SK-N-MC (cell line): ENCODE data around the gene PCDHGA8.
"Not testable (repeated sequence)": the region's sequence is repeated elsewhere in the genome, so short reads cannot be mapped to it uniquely, and the experiment has no call there.

ENCODE experiments used
- DNase-seq: peaks from one replicate; pipeline ENCODE4 v3.0.0-alpha.2; 2011; ENCODE audit warnings: low read depth, low spot score
- H3K27ac ChIP-seq: fragments of 200-600 bp; sonication (generic); 2 replicates; pipeline ENCODE4 v1.5.1; 2016; ENCODE audit warnings: mixed run types
- H3K36me3 ChIP-seq: fragments of 200-600 bp; sonication (generic); 2 replicates; pipeline ENCODE4 v1.6.1; 2017; ENCODE audit warnings: antibody characterized with exemption, low read length, mixed read lengths; ENCODE audit not compliant: insufficient read depth
- H3K4me3 ChIP-seq: fragments of 200-600 bp; sonication (generic); 2 replicates; pipeline ENCODE4 v1.5.1; 2016
- H3K9ac ChIP-seq: fragments of 200-600 bp; sonication (generic); 2 replicates; pipeline ENCODE4 v1.8.0; 2017; ENCODE audit warnings: mixed run types, mixed read lengths; ENCODE audit not compliant: insufficient read length
- H3K9me3 ChIP-seq: fragments of 200-600 bp; sonication (generic); 2 replicates; pipeline ENCODE4 v1.6.1; 2017; ENCODE audit warnings: low read depth, mild to moderate bottlenecking, antibody characterized with exemption, low read length, moderate library complexity, mixed read lengths
- EZH2 ChIP-seq: fragments of 200-600 bp; sonication (generic); IDR thresholded peaks from one replicate; pipeline ENCODE4 v1.6.1; 2017; ENCODE audit warnings: antibody characterized with exemption
- FOXP2 ChIP-seq: optimal IDR thresholded peaks from 2 replicates; pipeline ENCODE3; 2011; ENCODE audit warnings: mild to moderate bottlenecking, moderate library complexity; ENCODE audit not compliant: insufficient read depth; ENCODE audit errors: extremely low read length, control extremely low read depth
- POLR2AphosphoS5 ChIP-seq: IDR thresholded peaks from 2 replicates; pipeline ENCODE4 v1.6.1; 2012; ENCODE audit warnings: mild to moderate bottlenecking, low read depth, low read length, borderline replicate concordance

Gene PCDHGA8

DNA sequence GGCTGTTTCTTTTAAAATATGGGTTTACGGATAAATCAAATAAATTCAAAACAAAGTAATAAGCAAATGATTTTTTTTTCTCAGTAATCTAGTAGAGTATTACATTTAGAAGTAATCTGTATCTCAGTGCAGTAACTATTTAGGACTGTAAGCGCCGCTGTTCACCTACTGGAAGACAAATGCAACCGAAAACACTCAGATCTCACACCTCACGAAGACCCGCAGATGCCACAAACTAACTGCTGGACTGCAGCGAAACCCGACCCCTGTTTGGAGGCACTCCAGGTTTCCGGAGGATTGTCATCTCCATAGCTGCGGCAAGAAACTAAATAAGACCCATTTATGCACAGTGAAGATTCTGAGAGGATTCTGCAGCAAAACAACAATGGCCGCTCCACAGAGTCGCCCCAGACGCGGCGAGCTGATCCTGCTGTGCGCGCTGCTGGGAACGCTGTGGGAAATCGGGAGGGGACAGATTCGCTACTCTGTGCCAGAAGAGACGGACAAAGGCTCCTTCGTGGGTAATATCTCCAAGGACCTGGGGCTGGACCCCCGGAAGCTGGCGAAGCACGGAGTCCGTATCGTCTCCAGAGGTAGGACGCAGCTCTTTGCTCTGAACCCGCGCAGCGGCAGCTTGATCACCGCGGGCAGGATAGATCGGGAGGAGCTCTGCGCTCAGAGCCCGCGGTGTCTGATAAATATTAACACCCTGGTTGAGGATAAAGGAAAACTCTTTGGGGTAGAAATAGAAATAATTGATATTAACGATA is at the start of gene PCDHGA8:
PCDHGA8 (plus strand) TSS at position 205 of the 770 bp plus-strand sequence; CDS start at position 386, 181 bp downstream.
- no peak for DNase-seq
- no peak for TF ChIP-seq FOXP2
- no peak within 1 kb of the TSS for H3K4me3 ChIP-seq
- no peaks in the 10 kb centered on the region for H3K36me3 ChIP-seq
- no peak within 1 kb of the TSS for H3K27ac ChIP-seq
- H3K9ac ChIP-seq: no peak within 1 kb of the TSS
- H3K9me3 ChIP-seq: no peaks in the 10 kb centered on the region

DNA sequence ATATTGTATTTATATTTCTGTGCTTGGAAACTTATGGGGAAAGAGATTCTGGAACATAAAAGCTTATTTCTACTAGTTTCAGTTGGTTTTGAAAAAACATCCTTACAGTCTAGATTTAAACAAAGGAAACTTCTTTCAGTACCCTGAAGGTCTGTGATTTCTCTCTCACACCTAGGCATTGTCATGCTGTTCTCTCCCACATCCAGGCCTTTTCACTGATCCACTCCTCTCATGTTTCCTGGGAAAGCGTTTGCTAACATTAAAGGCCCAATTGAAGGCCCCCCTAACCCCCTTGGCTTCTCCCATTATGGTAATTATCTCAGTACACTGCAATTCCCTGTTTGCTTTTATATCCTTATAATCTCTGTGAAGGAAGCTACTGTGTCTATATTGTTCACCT is 49.7 kb upstream of the PCDHGA8 start:
- DNase-seq: no peak
- Histone ChIP-seq H3K9me3 (no peaks in the 10 kb centered on the region), H3K4me3 (no peak overlapping the region), H3K36me3 (no peaks in the 10 kb centered on the region), H3K9ac (no peak overlapping the region), H3K27ac (no peak overlapping the region)
- TF ChIP-seq POLR2AphosphoS5 (no peak), FOXP2 (no peak), EZH2 (no peak)

DNA sequence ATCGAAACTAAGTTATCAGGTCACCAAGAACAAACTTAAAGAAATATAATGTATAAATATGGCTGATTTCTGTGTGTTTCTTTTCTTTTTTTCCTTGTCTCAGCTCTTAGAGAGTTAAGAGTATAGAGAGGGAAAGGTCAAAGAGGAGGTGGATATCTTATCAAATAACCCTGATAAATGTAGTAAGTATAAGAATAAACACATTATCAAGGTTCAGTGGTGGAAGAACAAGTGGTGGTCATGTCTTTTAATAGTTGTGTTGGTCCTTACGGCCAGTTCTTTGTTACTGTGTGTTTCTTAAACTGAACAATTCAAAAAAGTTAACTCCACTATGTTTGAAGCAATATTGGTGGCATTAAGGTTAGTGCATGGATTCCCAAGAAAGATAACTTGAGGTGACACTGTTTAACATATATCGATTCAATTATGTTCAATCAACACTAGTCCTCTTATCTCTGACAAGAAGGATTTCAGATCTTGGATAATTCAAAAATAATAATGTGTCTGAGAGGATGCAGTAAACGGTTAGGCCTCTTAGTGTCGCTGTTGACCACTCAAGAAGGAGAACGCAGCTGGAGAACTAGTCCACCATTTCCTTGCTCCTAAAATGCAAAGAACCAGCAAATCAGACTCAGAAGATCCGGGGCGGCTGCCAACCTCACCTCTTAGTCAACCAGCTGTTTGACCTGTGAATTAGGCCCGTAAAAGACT is 49.0 kb upstream of the PCDHGA8 start, which contains the start of gene PCDHGA3:
PCDHGA3 (plus strand) TSS at position 588 of the 711 bp plus-strand sequence. CDS start 205 bp downstream, outside the sequence.
- Histone ChIP-seq H3K9ac (no peak within 1 kb of the TSS), H3K9me3 (no peaks in the 10 kb centered on the region), H3K4me3 (no peak within 1 kb of the TSS), H3K36me3 (no peaks in the 10 kb centered on the region), H3K27ac (no peak within 1 kb of the TSS)
- TF ChIP-seq FOXP2 (no peak), EZH2 (no peak), POLR2AphosphoS5 (no peak)
- DNase-seq: no peak

DNA sequence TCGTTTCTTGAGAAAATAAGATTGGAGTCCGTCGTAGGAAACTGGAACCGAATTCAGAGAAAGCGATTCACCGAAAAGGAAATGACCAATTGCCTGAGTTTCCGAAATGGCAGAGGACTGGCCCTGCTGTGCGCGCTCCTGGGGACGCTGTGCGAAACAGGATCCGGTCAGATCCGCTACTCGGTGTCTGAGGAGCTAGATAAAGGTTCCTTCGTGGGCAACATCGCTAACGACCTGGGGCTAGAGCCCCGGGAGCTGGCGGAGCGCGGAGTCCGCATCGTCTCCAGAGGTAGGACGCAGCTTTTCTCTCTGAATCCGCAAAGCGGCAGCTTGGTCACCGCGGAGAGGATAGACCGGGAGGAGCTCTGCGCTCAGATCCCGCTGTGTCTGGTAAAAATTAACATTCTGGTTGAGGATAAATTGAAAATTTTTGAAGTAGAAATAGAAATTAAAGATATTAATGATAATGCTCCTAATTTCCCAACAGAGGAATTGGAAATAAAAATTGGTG is 48.4 kb upstream of the PCDHGA8 start:
- no peak overlapping the region for H3K4me3 ChIP-seq

DNA sequence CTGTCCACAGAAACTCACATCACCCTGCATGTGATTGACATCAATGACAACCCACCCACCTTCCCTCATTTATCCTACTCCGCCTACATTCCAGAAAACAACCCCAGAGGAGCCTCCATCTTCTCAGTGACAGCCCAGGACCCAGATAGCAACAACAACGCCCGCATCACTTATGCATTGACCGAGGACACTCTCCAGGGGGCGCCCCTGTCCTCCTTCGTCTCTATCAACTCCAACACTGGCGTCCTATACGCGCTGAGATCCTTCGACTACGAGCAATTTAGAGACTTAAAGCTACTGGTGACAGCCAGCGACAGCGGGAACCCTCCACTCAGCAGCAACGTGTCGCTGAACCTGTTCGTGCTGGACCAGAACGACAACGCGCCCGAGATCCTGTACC is 47.1 kb upstream of the PCDHGA8 start:
- TF ChIP-seq FOXP2 (no peak), POLR2AphosphoS5 (no peak), EZH2 (no peak)
- Histone ChIP-seq H3K4me3 (no peak overlapping the region), H3K9ac (no peak overlapping the region), H3K36me3 (no peaks in the 10 kb centered on the region), H3K9me3 (no peaks in the 10 kb centered on the region), H3K27ac (no peak overlapping the region)
- DNase-seq: no peak

More for the DNA sequence above, 48.4 kb upstream of the PCDHGA8 start:
- H3K27ac ChIP-seq: no peak overlapping the region
- no peaks in the 10 kb centered on the region for H3K36me3 ChIP-seq
- H3K9me3 ChIP-seq: no peaks in the 10 kb centered on the region
- DNase-seq: no peak
- no peak overlapping the region for H3K9ac ChIP-seq
- no peak for TF ChIP-seq POLR2AphosphoS5
- TF ChIP-seq EZH2: no peak
- no peak for TF ChIP-seq FOXP2

DNA sequence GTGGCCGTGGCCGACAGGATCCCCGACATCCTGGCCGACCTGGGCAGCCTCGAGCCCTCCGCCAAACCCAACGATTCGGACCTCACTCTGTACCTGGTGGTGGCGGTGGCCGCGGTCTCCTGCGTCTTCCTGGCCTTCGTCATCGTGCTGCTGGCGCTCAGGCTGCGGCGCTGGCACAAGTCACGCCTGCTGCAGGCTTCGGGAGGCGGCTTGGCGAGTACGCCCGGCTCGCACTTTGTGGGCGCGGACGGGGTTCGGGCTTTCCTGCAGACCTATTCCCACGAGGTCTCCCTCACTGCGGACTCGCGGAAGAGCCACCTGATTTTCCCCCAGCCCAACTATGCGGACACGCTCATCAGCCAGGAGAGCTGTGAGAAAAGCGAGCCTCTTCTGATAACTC is 46.4 kb upstream of the PCDHGA8 start:
- not testable (repeated sequence) for H3K4me3 ChIP-seq, H3K9ac ChIP-seq, H3K27ac ChIP-seq, DNase-seq, H3K36me3 ChIP-seq, H3K9me3 ChIP-seq

DNA sequence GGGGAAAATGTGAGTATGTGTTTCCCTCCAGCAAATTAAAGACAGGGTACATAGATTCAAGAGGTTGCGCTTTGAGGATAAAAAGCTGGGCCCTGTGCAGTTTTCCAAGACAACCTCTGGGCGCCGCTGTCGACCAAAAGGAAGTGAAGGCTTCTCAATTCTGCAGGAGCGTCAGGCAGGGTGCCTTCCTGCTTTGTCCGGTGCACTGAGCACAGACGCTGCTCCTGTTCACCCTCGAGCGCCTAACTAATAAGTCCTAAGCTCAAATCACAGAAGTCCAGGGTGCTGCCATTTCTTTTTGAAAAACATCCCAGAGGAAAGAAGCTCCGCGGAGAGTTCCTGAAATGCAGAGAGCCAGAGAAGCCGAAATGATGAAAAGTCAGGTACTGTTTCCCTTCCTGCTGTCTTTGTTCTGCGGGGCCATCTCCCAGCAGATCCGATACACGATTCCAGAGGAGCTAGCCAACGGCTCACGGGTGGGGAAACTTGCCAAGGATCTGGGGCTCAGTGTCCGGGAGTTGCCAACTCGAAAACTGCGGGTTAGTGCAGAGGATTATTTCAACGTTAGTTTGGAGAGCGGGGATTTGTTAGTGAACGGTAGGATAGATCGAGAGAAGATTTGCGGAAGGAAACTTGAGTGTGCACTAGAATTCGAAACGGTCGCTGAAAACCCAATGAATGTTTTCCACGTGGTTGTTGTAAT is 42.4 kb upstream of the PCDHGA8 start, which contains the start of gene PCDHGB1:
PCDHGB1 (plus strand) TSS at position 183 of the 703 bp plus-strand sequence; CDS start at position 345, 162 bp downstream.
- no peak for TF ChIP-seq EZH2
- no peak for TF ChIP-seq POLR2AphosphoS5
- TF ChIP-seq FOXP2: no peak
- Histone ChIP-seq H3K9ac (no peak within 1 kb of the TSS), H3K36me3 (no peaks in the 10 kb centered on the region), H3K4me3 (peak within 1 kb of the TSS; percentile 21; the same call in 1 of the 2 replicates), H3K9me3 (no peaks in the 10 kb centered on the region; the same call in 1 of the 2 replicates), H3K27ac (no peak within 1 kb of the TSS)
- DNase-seq: no peak

DNA sequence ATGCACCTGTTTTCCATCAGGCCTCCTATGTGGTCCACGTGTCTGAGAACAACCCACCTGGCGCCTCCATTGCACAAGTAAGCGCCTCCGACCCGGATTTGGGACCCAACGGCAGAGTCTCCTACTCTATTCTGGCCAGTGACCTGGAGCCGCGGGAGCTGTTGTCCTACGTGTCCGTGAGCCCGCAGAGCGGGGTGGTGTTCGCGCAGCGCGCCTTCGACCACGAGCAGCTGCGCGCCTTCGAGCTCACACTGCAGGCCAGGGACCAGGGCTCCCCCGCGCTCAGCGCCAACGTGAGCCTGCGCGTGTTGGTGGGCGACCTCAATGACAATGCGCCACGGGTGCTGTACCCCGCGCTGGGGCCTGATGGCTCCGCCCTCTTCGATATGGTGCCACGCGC is 40.8 kb upstream of the PCDHGA8 start:
- Histone ChIP-seq H3K9me3 (no peaks in the 10 kb centered on the region; the same call in 1 of the 2 replicates), H3K36me3 (no peaks in the 10 kb centered on the region), H3K4me3 (no peak overlapping the region), H3K27ac (no peak overlapping the region), H3K9ac (no peak overlapping the region)
- DNase-seq: no peak
- TF ChIP-seq FOXP2 (no peak), EZH2 (no peak)
